GM12875 (cell line): ENCODE data around the gene FANCL.
"Not testable (repeated sequence)": the region's sequence is repeated elsewhere in the genome, so short reads cannot be mapped to it uniquely, and the experiment has no call there.

Experiments
- H3K4me3 ChIP-seq: one replicate; pipeline ENCODE4 v1.5.1; 2011; ENCODE audit warnings: low read depth, low read length, control low read depth
- CTCF ChIP-seq: IDR thresholded peaks from 2 replicates; pipeline ENCODE4 v1.5.1; 2011; ENCODE audit warnings: low read depth, mild to moderate bottlenecking, control low read depth, inconsistent platforms, low read length, moderate library complexity, borderline replicate concordance; ENCODE audit not compliant: insufficient read depth

The FANCL gene

GRCh38 chr2:58240670-58241545 is at the start of gene FANCL:
TSS of gene FANCL (minus strand) at chr2:58241325. CDS start at chr2:58241313, 12 bp downstream.
- TF ChIP-seq CTCF = no peak
- peak within 1 kb of the TSS; percentile 62 for H3K4me3 ChIP-seq

- H3K4me3 ChIP-seq = no peak overlapping the region
- no peak for TF ChIP-seq CTCF
Observed at GRCh38 chr2:58289029-58289428, 47.9 kb upstream of the FANCL start.

- H3K4me3 ChIP-seq = no peak overlapping the region
- TF ChIP-seq CTCF = no peak
Observed at GRCh38 chr2:58283931-58284330, 42.8 kb upstream of the FANCL start.

- not testable (repeated sequence) for H3K4me3 ChIP-seq
Observed at GRCh38 chr2:58275144-58275543, 34.0 kb upstream of the FANCL start.

GRCh38 chr2:58271826-58272225 is 30.7 kb upstream of the FANCL start:
- TF ChIP-seq CTCF = no peak

GRCh38 chr2:58268685-58269084 is 27.6 kb upstream of the FANCL start:
- no peak for TF ChIP-seq CTCF
- no peak overlapping the region for H3K4me3 ChIP-seq

More at GRCh38 chr2:58271826-58272225, 30.7 kb upstream of the FANCL start:
- H3K4me3 ChIP-seq = no peak overlapping the region

- no peak overlapping the region for H3K4me3 ChIP-seq
- no peak for TF ChIP-seq CTCF
Observed at GRCh38 chr2:58266211-58266610, 25.1 kb upstream of the FANCL start.
